WTC11 (cell line): ENCODE results near the gene ZDHHC17. TPM values are rescaled to one million over a fixed set of nuclear protein-coding genes. Genes with fewer than 3 reads are reported as not detected.
A peak's percentile ranks its signal among the peaks of the same experiment; 100 is the strongest.

ENCODE experiments used
- ATAC-seq: fragments of 200-7000 bp; cut with Tn5 transposase; 2 replicates; pipeline ENCODE4 v1.10.0; 2021; ENCODE audit warnings: mild to moderate bottlenecking, moderate library complexity
- CTCF ChIA-PET: fragments of 300-600 bp; sonication (Branson Sonifier 250); formaldehyde crosslinking; loops from one replicate; lab custom pipeline; 2021; ENCODE audit warnings: antibody characterized with exemption; lab: Charles Lee
- POLR2A ChIA-PET: fragments of 350-600 bp; sonication (Branson Sonifier 250); formaldehyde crosslinking; loops from one replicate; lab custom pipeline; 2021; ENCODE audit warnings: antibody characterized with exemption; lab: Charles Lee
- DNase-seq: peaks from one replicate; pipeline ENCODE4 v3.0.0; 2021; ENCODE audit warnings: low spot score
- H3K27ac Mint-ChIP-seq: 2 replicates; pipeline ENCODE4 v1.8.0; 2021; ENCODE audit warnings: mixed read lengths
- H3K27me3 Mint-ChIP-seq: 2 replicates; pipeline ENCODE4 v1.8.0; 2021; ENCODE audit warnings: low read depth, mild to moderate bottlenecking, moderate library complexity, mixed read lengths
- H3K36me3 Mint-ChIP-seq: 2 replicates; pipeline ENCODE4 v1.8.0; 2021; ENCODE audit warnings: mixed read lengths
- H3K4me1 Mint-ChIP-seq: 2 replicates; pipeline ENCODE4 v1.8.0; 2022; ENCODE audit warnings: mixed read lengths
- H3K4me3 Mint-ChIP-seq: 2 replicates; pipeline ENCODE4 v1.8.0; 2021; ENCODE audit warnings: mild to moderate bottlenecking, moderate library complexity, mixed read lengths
- H3K9me3 Mint-ChIP-seq: 2 replicates; pipeline ENCODE4 v1.8.0; 2021; ENCODE audit warnings: mixed read lengths
- AR ChIP-seq: fragments of 250-450 bp; sonication (Bioruptor Pico); IDR thresholded peaks from 2 replicates; pipeline ENCODE4 v1.9.0; 2021; ENCODE audit warnings: mild to moderate bottlenecking
- E2F5 ChIP-seq: sonication (generic); formaldehyde crosslinking; IDR thresholded peaks from 2 replicates; pipeline ENCODE4 v1.8.1; 2022; ENCODE audit warnings: mild to moderate bottlenecking, moderate library complexity, missing genetic modification reagents
- ETV6 ChIP-seq: sonication (generic); formaldehyde crosslinking; IDR thresholded peaks from 2 replicates; pipeline ENCODE4 v1.8.1; 2022; ENCODE audit warnings: mild to moderate bottlenecking, missing genetic modification reagents
- FOXJ3 ChIP-seq: sonication (generic); formaldehyde crosslinking; IDR thresholded peaks from 2 replicates; pipeline ENCODE4 v1.9.0; 2021; ENCODE audit warnings: missing genetic modification reagents, mild to moderate bottlenecking, borderline replicate concordance
- HMGA2 ChIP-seq: fragments of 250-450 bp; sonication (Bioruptor Pico); IDR thresholded peaks from 2 replicates; pipeline ENCODE4 v1.4.0; 2021; ENCODE audit warnings: mild to moderate bottlenecking, moderate library complexity
- IRF1 ChIP-seq: sonication (generic); formaldehyde crosslinking; IDR thresholded peaks from 2 replicates; pipeline ENCODE4 v1.8.0; 2023; ENCODE audit warnings: missing genetic modification reagents
- MXD4 ChIP-seq: fragments of 250-450 bp; sonication (Bioruptor Pico); IDR thresholded peaks from 2 replicates; pipeline ENCODE4 v1.8.0; 2021; ENCODE audit warnings: mild to moderate bottlenecking, moderate library complexity, borderline replicate concordance
- NR2C2 ChIP-seq: sonication (generic); formaldehyde crosslinking; IDR thresholded peaks from 2 replicates; pipeline ENCODE4 v1.8.0; 2022; ENCODE audit warnings: mild to moderate bottlenecking, missing genetic modification reagents
- OVOL2 ChIP-seq: fragments of 250-450 bp; sonication (Bioruptor Pico); IDR thresholded peaks from 2 replicates; pipeline ENCODE4 v1.9.0; 2021; ENCODE audit warnings: mild to moderate bottlenecking, borderline replicate concordance
- PRDM15 ChIP-seq: sonication (generic); formaldehyde crosslinking; IDR thresholded peaks from 2 replicates; pipeline ENCODE4 v1.8.0; 2022; ENCODE audit warnings: missing genetic modification reagents
- SMAD4 ChIP-seq: sonication (generic); formaldehyde crosslinking; IDR thresholded peaks from 2 replicates; pipeline ENCODE4 v1.8.0; 2022; ENCODE audit warnings: mild to moderate bottlenecking, missing genetic modification reagents
- SOX15 ChIP-seq: fragments of 250-450 bp; sonication (Bioruptor Pico); IDR thresholded peaks from 2 replicates; pipeline ENCODE4 v1.9.0; 2021; ENCODE audit warnings: mild to moderate bottlenecking
- ZNF263 ChIP-seq: sonication (generic); formaldehyde crosslinking; IDR thresholded peaks from 2 replicates; pipeline ENCODE4 v1.8.1; 2022; ENCODE audit warnings: low read depth, mild to moderate bottlenecking, moderate library complexity, missing genetic modification reagents
- ZNF423 ChIP-seq: fragments of 250-450 bp; sonication (Bioruptor Pico); IDR thresholded peaks from 2 replicates; pipeline ENCODE4 v2.1.2; 2022; ENCODE audit warnings: mild to moderate bottlenecking, moderate library complexity
- total RNA-seq: library from RNA; stranded (reverse); gene quantifications from 3 replicates; pipeline ENCODE4 v1.2.3, GENCODE V29; 2021

The ZDHHC17 gene
- total RNA-seq, 1 experiment from 2014 or later = 30.7 TPM

GRCh38 chr12:76717314-76717713 lies 46.6 kb upstream of the ZDHHC17 start (continued):
- TF ChIP-seq PRDM15 (CRISPR knock-in tag) (no peak), OVOL2 (CRISPR knock-in tag) (no peak), MXD4 (CRISPR knock-in tag) (no peak), NR2C2 (CRISPR knock-in tag) (no peak), E2F5 (CRISPR knock-in tag) (no peak), FOXJ3 (no peak)

GRCh38 chr12:76719171-76720041 lies 44.5 kb upstream of the ZDHHC17 start:
- H3K27me3 Mint-ChIP-seq = no peaks in the 10 kb centered on the region
- H3K4me3 Mint-ChIP-seq = no peak overlapping the region
- H3K27ac Mint-ChIP-seq = no peak overlapping the region
- CTCF ChIA-PET = interaction anchor here (0.6 kb wide), 1 partner anchor 101 kb away, joined by 3 read pairs; no protein-coding TSS in a partner anchor
- H3K9me3 Mint-ChIP-seq = peaks cover 4% of the 10 kb centered on the region; the same call in 1 of the 2 replicates
- TF ChIP-seq ZNF423 = no peak
- no peak for TF ChIP-seq ZNF263 (CRISPR knock-in tag)
- no peak for TF ChIP-seq IRF1 (CRISPR knock-in tag)
- no peak for TF ChIP-seq HMGA2 (CRISPR knock-in tag)
- no peak for TF ChIP-seq SMAD4 (CRISPR knock-in tag)
- no peak for TF ChIP-seq AR (CRISPR knock-in tag)
- TF ChIP-seq ETV6 (CRISPR knock-in tag) = no peak
- DNase-seq (no peak), ATAC-seq (peak; percentile 59)
- peaks cover 31% of the 10 kb centered on the region for H3K4me1 Mint-ChIP-seq
- no peaks in the 10 kb centered on the region for H3K36me3 Mint-ChIP-seq
- POLR2A ChIA-PET = no interaction called here

- Mint-ChIP-seq H3K4me3 (no peak overlapping the region), H3K9me3 (no peaks in the 10 kb centered on the region), H3K4me1 (peaks cover 26% of the 10 kb centered on the region), H3K36me3 (no peaks in the 10 kb centered on the region), H3K27ac (no peak overlapping the region), H3K27me3 (no peaks in the 10 kb centered on the region)
- ATAC-seq = no peak
- TF ChIP-seq OVOL2 (CRISPR knock-in tag) (no peak), SOX15 (CRISPR knock-in tag) (no peak)
- ChIA-PET CTCF (no interaction called here), POLR2A (no interaction called here)
- no peak for DNase-seq
Observed at GRCh38 chr12:76720068-76720467, 43.8 kb upstream of the ZDHHC17 start.
